Nephron progenitor cell (in vitro differentiated cells): Measurements from ENCODE around the gene OR10G2.
"Not testable (repeated sequence)": the region's sequence is repeated elsewhere in the genome, so short reads cannot be mapped to it uniquely, and the experiment has no call there.

ENCODE experiments used
- DNase-seq: peaks from one replicate; pipeline ENCODE4 v3.0.0; 2021
- H3K27ac Mint-ChIP-seq: 2 replicates; pipeline ENCODE4 v1.8.0; 2021; ENCODE audit warnings: mild to moderate bottlenecking, moderate library complexity, mixed read lengths
- H3K27me3 Mint-ChIP-seq: 2 replicates; pipeline ENCODE4 v1.8.0; 2021; ENCODE audit warnings: mild to moderate bottlenecking, low read depth, mixed read lengths; ENCODE audit not compliant: poor library complexity
- H3K36me3 Mint-ChIP-seq: 2 replicates; pipeline ENCODE4 v1.8.0; 2021; ENCODE audit warnings: low read depth, mixed read lengths
- H3K4me1 Mint-ChIP-seq: 2 replicates; pipeline ENCODE4 v1.8.0; 2021; ENCODE audit warnings: mixed read lengths
- H3K4me3 Mint-ChIP-seq: 2 replicates; pipeline ENCODE4 v1.8.0; 2021; ENCODE audit warnings: mild to moderate bottlenecking, moderate library complexity, mixed read lengths
- H3K9me3 Mint-ChIP-seq: 2 replicates; pipeline ENCODE4 v1.8.0; 2021; ENCODE audit warnings: mild to moderate bottlenecking, moderate library complexity, mixed read lengths
- CTCF ChIP-seq: fragments of 200-600 bp; sonication (generic); IDR thresholded peaks from 2 replicates; pipeline ENCODE4 v1.5.0; 2021; ENCODE audit warnings: antibody characterized with exemption

OR10G2 gene

GRCh38 chr14:21617614-21618013 is 17.1 kb downstream of the OR10G2 start:
- Mint-ChIP-seq H3K36me3 (no peaks in the 10 kb centered on the region), H3K4me3 (no peak overlapping the region), H3K4me1 (peaks cover 5% of the 10 kb centered on the region), H3K27me3 (peaks cover 12% of the 10 kb centered on the region), H3K27ac (no peak overlapping the region), H3K9me3 (no peaks in the 10 kb centered on the region)
- TF ChIP-seq CTCF, result no peak
- DNase-seq, result no peak

GRCh38 chr14:21614240-21614639 is 20.5 kb downstream of the OR10G2 start:
- no peak for TF ChIP-seq CTCF
- Mint-ChIP-seq H3K4me3 (no peak overlapping the region), H3K9me3 (no peaks in the 10 kb centered on the region), H3K4me1 (peaks cover 5% of the 10 kb centered on the region), H3K27ac (no peak overlapping the region), H3K27me3 (peaks cover 12% of the 10 kb centered on the region), H3K36me3 (no peaks in the 10 kb centered on the region)
- DNase-seq, result no peak

GRCh38 chr14:21612324-21612723 is 22.4 kb downstream of the OR10G2 start:
- Mint-ChIP-seq H3K27me3 (peaks cover 12% of the 10 kb centered on the region), H3K36me3 (no peaks in the 10 kb centered on the region), H3K4me1 (no peaks in the 10 kb centered on the region), H3K9me3 (no peaks in the 10 kb centered on the region), H3K4me3 (no peak overlapping the region), H3K27ac (no peak overlapping the region)
- TF ChIP-seq CTCF, result no peak
- no peak for DNase-seq

- peaks cover 11% of the 10 kb centered on the region for H3K27me3 Mint-ChIP-seq
- not testable (repeated sequence) for H3K27ac Mint-ChIP-seq, DNase-seq, H3K4me1 Mint-ChIP-seq, H3K9me3 Mint-ChIP-seq, H3K4me3 Mint-ChIP-seq, H3K36me3 Mint-ChIP-seq
Observed at GRCh38 chr14:21602181-21602580, 32.6 kb downstream of the OR10G2 start.

- Mint-ChIP-seq H3K36me3 (no peaks in the 10 kb centered on the region), H3K4me3 (no peak overlapping the region), H3K27ac (no peak overlapping the region), H3K9me3 (peaks cover 21% of the 10 kb centered on the region), H3K4me1 (no peaks in the 10 kb centered on the region), H3K27me3 (peaks cover 20% of the 10 kb centered on the region)
- TF ChIP-seq CTCF, result no peak
- no peak for DNase-seq
Observed at GRCh38 chr14:21589317-21589716, 45.4 kb downstream of the OR10G2 start.
